Spleen (tissue), 11 donors: ENCODE measurements around the gene LRRC37A3. TPM values are rescaled to one million over a fixed set of nuclear protein-coding genes. Genes with fewer than 3 reads are reported as not detected.
A peak's percentile ranks its signal among the peaks of the same experiment; 100 is the strongest.
"Not testable (repeated sequence)": the region's sequence is repeated elsewhere in the genome, so short reads cannot be mapped to it uniquely, and the experiment has no call there.

ENCODE experiments used
- DNase-seq: peaks from one replicate; pipeline ENCODE4 v3.0.0-alpha.2; 2020
- H3K27ac ChIP-seq, 8 donors: fragments of 200-600 bp; sonication (generic) in 7 of 8; 1 replicate in 4 of 8; 2 replicates in 4 of 8; pipeline versions ENCODE4 v1.5.0 to v1.8.0; 2016 to 2021; ENCODE audit warnings: inconsistent platforms in 4 of 8, mild to moderate bottlenecking in 4 of 8, moderate library complexity in 1 of 8
- H3K27me3 ChIP-seq, 7 donors: fragments of 200-600 bp; sonication (generic) in 6 of 7; replicated peaks in 1 of 7; 1 replicate in 4 of 7; 2 replicates in 3 of 7; pipeline versions ENCODE4 v1.5.0 to v1.8.0; 2016 to 2021; ENCODE audit warnings: inconsistent platforms in 3 of 7, mild to moderate bottlenecking in 1 of 7
- H3K36me3 ChIP-seq, 6 donors: fragments of 200-600 bp; sonication (generic) in 5 of 6; 1 replicate in 4 of 6; 2 replicates in 2 of 6; pipeline versions ENCODE4 v1.5.0 to v1.8.0; 2016 to 2021; ENCODE audit warnings: inconsistent platforms in 2 of 6
- H3K4me1 ChIP-seq, 6 donors: fragments of 200-600 bp; sonication (generic) in 5 of 6; 1 replicate in 3 of 6; 2 replicates in 3 of 6; pipeline versions ENCODE4 v1.5.0 to v1.8.0; 2016 to 2021; ENCODE audit warnings: inconsistent platforms in 3 of 6
- H3K4me3 ChIP-seq, 8 donors: fragments of 200-600 bp; sonication (generic) in 7 of 8; 1 replicate in 4 of 8; 2 replicates in 4 of 8; pipeline versions ENCODE4 v1.5.0 to v1.8.0; 2016 to 2021; ENCODE audit warnings: inconsistent platforms in 4 of 8, mild to moderate bottlenecking in 4 of 8, moderate library complexity in 2 of 8
- H3K9me3 ChIP-seq, 8 donors: fragments of 200-600 bp; sonication (generic) in 7 of 8; 1 replicate in 4 of 8; 2 replicates in 4 of 8; pipeline versions ENCODE4 v1.5.0 to v1.8.0; 2016 to 2021; ENCODE audit warnings: inconsistent platforms in 4 of 8
- POLR2A ChIP-seq, 3 donors: fragments of 450-650 bp; IDR thresholded peaks; one replicate each; pipeline ENCODE4 v1.5.1; 2017; ENCODE audit warnings: antibody characterized with exemption in 3 of 3, mild to moderate bottlenecking in 1 of 3
- POLR2AphosphoS5 ChIP-seq, 3 donors: sonication (generic); formaldehyde crosslinking; IDR thresholded peaks; one replicate each; pipeline ENCODE4 v1.5.1; 2017; ENCODE audit warnings: antibody characterized with exemption in 3 of 3
- WGBS, 5 donors: extraction: QIAGEN DNeasy Blood & Tissue Kit in 3 of 5; methylation state at CpG; one replicate each; pipeline versions ENCODE4 v1.1.5 to v1.1.7; 2013 to 2018; 5-methylcytosine and 5-hydroxymethylcytosine counted together
- intact Hi-C: fragments of 100-400 bp; cut with DNase I; formaldehyde crosslinking; loops from one replicate; pipeline ENCODE4 v1.15.0; 2023; ENCODE audit warnings: low total_unique reads
- polyA plus RNA-seq, 3 donors: library from polyadenylated mRNA; stranded (reverse); fragments of 200-250 nt; gene quantifications; one replicate each; pipeline ENCODE4 v1.2.1, GENCODE V29; 2013
- total RNA-seq, 7 donors: library from RNA; depleted of rRNA in 3 of 7; stranded (reverse); fragments of >200 nt in 3 of 7; fragmentation: NEBNext Ultra II Directional in 4 of 7; extraction: Animal tissue kit (Norgen Biotek cat#: 25700) in 4 of 7; gene quantifications; one replicate each; pipeline versions ENCODE4 v1.1.0 to v1.2.1, GENCODE V29; 2016 to 2021
- TF ChIP-seq, protein P1 (sequence below), 11 experiments: fragments of 200-600 bp in 7 of 11; fragments of 450-650 bp in 4 of 11; sonication (generic) in 4 of 11; IDR thresholded peaks in 8 of 11; conservative IDR thresholded peaks in 3 of 11; 1 replicate in 7 of 11; 2 replicates in 4 of 11; pipeline versions ENCODE4 v1.4.0 to v1.8.0; 2016 to 2021; ENCODE audit warnings: antibody characterized with exemption in 11 of 11, inconsistent platforms in 4 of 11, mild to moderate bottlenecking in 1 of 11
- donor health status: healthy with polysubstance abuse.
- donor health status: DM: no; HTN: no; CAD: no; lungs with moderate emphysema.
- donor health status: DM: no; HTN: no; CAD: no.
- donor health status: Bipolar disorder and iron deficiency.
- donor health status: healthy.
- donor health status: DM: no; HTN: no; CAD: no.
- donor health status: DM: yes; HTN: yes; CAD: no.

The LRRC37A3 gene
- total and polyA plus RNA-seq, 10 donors: 1.8 to 44.8 (median 14.0) TPM

DNA sequence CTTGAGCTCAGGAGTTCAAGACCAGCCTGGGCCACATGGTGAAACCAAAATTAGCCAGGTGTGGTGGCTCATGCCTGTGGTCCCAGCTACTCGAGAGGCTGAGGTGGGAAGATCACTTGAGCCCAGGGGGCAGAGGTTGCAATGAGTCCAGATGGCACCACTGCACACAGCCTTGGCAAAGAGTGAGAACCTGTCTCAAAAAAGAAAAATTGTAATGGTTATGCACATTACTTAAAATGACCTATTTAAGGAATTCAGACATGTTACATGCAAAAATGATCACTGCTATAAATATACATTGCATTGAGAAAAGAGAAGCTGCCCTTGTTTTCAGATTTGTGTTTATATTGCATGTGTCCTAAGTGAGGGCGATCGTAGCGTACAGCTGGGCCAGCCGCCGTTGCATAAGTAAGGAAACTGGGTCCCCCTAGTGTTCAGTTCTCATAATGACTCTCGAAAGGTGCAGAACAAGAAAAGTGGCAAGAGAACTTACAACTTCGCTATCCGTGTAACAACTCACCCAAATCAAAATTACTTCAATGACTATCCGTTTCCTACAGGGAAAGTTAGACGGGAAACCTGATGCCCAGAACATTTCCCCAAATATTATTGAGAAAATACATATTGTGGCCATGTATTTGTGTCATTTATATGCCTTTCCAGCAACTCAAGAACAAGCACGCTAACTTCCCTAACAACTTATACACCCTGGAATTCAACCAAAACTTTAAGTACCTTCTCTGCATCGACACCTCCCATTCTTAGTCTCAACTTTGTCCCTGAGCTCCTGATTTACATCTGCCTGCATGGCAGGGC, 42.5 kb upstream of the LRRC37A3 start:
- H3K9me3 ChIP-seq, H3K27me3 ChIP-seq, DNase-seq, H3K27ac ChIP-seq, intact Hi-C loops, H3K36me3 ChIP-seq: not testable (repeated sequence)
- TF ChIP-seq, protein P1, sequence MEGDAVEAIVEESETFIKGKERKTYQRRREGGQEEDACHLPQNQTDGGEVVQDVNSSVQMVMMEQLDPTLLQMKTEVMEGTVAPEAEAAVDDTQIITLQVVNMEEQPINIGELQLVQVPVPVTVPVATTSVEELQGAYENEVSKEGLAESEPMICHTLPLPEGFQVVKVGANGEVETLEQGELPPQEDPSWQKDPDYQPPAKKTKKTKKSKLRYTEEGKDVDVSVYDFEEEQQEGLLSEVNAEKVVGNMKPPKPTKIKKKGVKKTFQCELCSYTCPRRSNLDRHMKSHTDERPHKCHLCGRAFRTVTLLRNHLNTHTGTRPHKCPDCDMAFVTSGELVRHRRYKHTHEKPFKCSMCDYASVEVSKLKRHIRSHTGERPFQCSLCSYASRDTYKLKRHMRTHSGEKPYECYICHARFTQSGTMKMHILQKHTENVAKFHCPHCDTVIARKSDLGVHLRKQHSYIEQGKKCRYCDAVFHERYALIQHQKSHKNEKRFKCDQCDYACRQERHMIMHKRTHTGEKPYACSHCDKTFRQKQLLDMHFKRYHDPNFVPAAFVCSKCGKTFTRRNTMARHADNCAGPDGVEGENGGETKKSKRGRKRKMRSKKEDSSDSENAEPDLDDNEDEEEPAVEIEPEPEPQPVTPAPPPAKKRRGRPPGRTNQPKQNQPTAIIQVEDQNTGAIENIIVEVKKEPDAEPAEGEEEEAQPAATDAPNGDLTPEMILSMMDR (IDR thresholded peaks at IDR 0.05 in 8 of 11, conservative IDR thresholded peaks at IDR 0.05 in 3 of 11): peak; percentile 52 to 83 (median 77)
- Histone ChIP-seq H3K4me1 (peaks cover 8 to 41% (median 26%) of the 10 kb centered on the region in 6 donors), H3K4me3 (peak overlapping the region in 1 of 8 donors; percentile 11)
- 5 to 9% (median 6%) methylated on average over 13 of the region's 13 CpGs for WGBS, 5 donors

DNA sequence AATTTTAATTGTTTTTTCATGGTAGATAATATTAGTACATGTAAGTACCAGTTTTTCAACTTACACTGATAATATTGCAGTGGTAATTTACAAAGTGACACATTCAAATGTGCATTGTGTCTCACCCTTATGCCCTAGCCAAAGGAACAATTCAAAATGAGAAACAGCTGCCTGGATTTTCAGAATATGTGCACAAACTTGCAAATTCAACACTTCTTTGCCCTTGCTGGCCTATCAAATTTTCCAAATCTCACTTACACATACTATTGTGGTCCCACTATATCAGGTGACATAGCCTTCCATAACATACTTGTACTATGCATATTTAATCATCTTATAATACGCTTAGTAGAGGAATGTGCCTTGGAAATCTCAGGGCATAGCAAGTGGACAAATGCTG, 32.6 kb upstream of the LRRC37A3 start:
- TF ChIP-seq POLR2A (IDR thresholded peaks at IDR 0.05) (no peak), POLR2AphosphoS5 (IDR thresholded peaks at IDR 0.05) (no peak)
- TF ChIP-seq, protein P1 (IDR thresholded peaks at IDR 0.05 in 8 of 11, conservative IDR thresholded peaks at IDR 0.05 in 3 of 11): no peak
- H3K4me1 ChIP-seq: no peaks in the 10 kb centered on the region
- WGBS, 5 donors: 81 to 100% (median 94%) methylated on average over 1 of the region's 1 CpG
- H3K36me3 ChIP-seq: no peaks in the 10 kb centered on the region
- H3K4me3 ChIP-seq: no peak overlapping the region
- no peaks in the 10 kb centered on the region for H3K27me3 ChIP-seq
- intact Hi-C loops: no loop called here
- DNase-seq: no peak
- H3K9me3 ChIP-seq: no peaks in the 10 kb centered on the region
- no peak overlapping the region for H3K27ac ChIP-seq

DNA sequence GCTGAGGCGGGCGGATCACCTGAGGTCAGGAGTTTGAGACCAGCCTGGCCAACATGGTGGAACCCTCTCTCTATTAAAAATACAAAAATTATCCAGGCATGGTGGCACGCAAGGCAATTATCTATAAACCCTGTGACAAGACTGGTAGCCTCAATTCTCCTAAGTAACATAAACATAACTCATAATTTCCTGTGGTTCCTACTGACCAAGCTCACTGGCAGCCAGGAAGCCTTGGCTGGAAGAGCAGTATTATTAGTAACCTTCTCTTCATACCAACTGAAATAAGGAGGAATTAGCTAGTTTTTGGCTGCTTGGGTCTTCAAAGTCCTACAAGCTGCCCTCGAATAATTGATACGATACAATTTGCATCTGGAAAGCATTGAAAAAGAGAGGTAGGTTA, 31.6 kb upstream of the LRRC37A3 start:
- H3K27ac ChIP-seq: no peak overlapping the region
- H3K36me3 ChIP-seq: no peaks in the 10 kb centered on the region
- intact Hi-C loops: no loop called here

DNA sequence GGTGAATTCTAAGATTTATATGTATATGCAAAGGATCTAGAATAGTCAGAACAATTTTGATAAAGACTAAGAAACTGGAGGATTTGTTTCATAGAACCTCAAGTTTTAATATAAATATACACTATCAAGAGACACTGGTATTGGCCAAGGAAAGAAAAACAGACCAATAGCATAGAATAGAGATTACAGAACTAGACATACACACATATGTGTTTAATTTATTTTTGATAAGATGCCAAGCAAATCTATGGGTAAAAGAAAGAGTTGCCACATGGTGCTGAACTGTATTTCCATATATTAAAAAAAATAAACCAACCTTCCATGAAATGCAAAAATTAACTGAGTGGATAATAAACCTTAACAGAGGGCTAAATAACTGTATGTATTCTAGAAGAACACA, 27.9 kb upstream of the LRRC37A3 start:
- Histone ChIP-seq H3K4me3 (no peak overlapping the region), H3K27ac (no peak overlapping the region), H3K9me3 (no peaks in the 10 kb centered on the region), H3K4me1 (no peaks in the 10 kb centered on the region), H3K27me3 (no peaks in the 10 kb centered on the region), H3K36me3 (no peaks in the 10 kb centered on the region)
- no peak for TF ChIP-seq POLR2AphosphoS5 (IDR thresholded peaks at IDR 0.05)
- TF ChIP-seq POLR2A (IDR thresholded peaks at IDR 0.05): no peak
- TF ChIP-seq, protein P1 (IDR thresholded peaks at IDR 0.05 in 8 of 11, conservative IDR thresholded peaks at IDR 0.05 in 3 of 11): no peak
- DNase-seq: no peak
- intact Hi-C loops: no loop called here

More for the DNA sequence above, 31.6 kb upstream of the LRRC37A3 start:
- no peaks in the 10 kb centered on the region for H3K9me3 ChIP-seq
- H3K4me1 ChIP-seq: no peaks in the 10 kb centered on the region
- H3K4me3 ChIP-seq: no peak overlapping the region
- TF ChIP-seq, protein P1 (IDR thresholded peaks at IDR 0.05 in 8 of 11, conservative IDR thresholded peaks at IDR 0.05 in 3 of 11): no peak
- TF ChIP-seq POLR2AphosphoS5 (IDR thresholded peaks at IDR 0.05) (no peak), POLR2A (IDR thresholded peaks at IDR 0.05) (no peak)
- no peak for DNase-seq
- H3K27me3 ChIP-seq: no peaks in the 10 kb centered on the region
- 85 to 98% (median 96%) methylated on average over 5 of the region's 5 CpGs for WGBS, 5 donors
